NB4 (cell line): ENCODE data around the gene XYLB.

Source experiments
- CTCF ChIP-seq: IDR thresholded peaks from one replicate; pipeline ENCODE4 v1.5.1; 2012; ENCODE audit warnings: low read depth, low read length
- MAX ChIP-seq: IDR thresholded peaks from 2 replicates; pipeline ENCODE4 v1.6.1; 2011; ENCODE audit warnings: low read depth, low read length
- MYC ChIP-seq: IDR thresholded peaks from 2 replicates; pipeline ENCODE4 v1.6.1; 2011; ENCODE audit warnings: low read depth, low read length
- POLR2A ChIP-seq: IDR thresholded peaks from 2 replicates; pipeline ENCODE4 v1.6.1; 2011; ENCODE audit warnings: mild to moderate bottlenecking; ENCODE audit not compliant: insufficient read length; ENCODE audit errors: extremely low read depth

GRCh38 chr3:38335263-38335662, 11.3 kb upstream of the XYLB start:
- TF ChIP-seq POLR2A (no peak), CTCF (no peak), MAX (no peak), MYC (no peak)
